ENCODE measurements around the gene ELMO3.

DNA sequence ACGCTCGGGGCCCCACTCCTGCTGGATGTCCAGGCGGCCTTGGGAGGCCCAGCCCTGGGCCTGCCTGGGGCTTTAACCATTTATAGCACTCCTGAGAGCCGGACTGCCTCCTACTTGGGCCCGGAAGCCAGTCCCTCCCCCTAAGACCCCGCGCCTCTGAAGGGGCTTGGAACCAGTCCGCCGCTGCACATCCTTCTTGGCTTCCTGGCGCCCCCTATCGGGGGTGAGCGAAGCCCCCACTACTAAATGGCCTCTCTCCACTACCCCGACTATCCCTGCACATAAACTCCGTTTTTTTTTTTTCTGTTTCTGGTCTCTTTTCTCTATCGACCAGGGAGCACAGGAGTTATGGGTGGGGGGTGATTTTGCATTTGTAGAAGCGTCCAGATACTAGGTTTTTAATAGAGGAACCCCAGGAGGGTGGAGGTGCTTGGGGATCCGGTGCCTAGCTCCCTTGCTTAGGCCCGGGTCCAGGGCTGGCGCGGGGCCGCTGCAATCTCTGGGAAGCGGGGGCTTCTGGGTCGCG lies 29.2 kb upstream of the ELMO3 start:
- TF ChIP-seq, protein P1, sequence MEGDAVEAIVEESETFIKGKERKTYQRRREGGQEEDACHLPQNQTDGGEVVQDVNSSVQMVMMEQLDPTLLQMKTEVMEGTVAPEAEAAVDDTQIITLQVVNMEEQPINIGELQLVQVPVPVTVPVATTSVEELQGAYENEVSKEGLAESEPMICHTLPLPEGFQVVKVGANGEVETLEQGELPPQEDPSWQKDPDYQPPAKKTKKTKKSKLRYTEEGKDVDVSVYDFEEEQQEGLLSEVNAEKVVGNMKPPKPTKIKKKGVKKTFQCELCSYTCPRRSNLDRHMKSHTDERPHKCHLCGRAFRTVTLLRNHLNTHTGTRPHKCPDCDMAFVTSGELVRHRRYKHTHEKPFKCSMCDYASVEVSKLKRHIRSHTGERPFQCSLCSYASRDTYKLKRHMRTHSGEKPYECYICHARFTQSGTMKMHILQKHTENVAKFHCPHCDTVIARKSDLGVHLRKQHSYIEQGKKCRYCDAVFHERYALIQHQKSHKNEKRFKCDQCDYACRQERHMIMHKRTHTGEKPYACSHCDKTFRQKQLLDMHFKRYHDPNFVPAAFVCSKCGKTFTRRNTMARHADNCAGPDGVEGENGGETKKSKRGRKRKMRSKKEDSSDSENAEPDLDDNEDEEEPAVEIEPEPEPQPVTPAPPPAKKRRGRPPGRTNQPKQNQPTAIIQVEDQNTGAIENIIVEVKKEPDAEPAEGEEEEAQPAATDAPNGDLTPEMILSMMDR (IDR thresholded peaks at IDR 0.05 in 2 of 3, conservative IDR thresholded peaks at IDR 0.05 in 1 of 3; ENCODE audit: borderline replicate concordance in 1 of 3, insufficient read depth in 1 of 3, low read depth in 2 of 3, low read length in 2 of 3): peak in 2 of 3 experiments; percentile 78 to 93; a peak in 4 of 6 replicates
- no peak for TF ChIP-seq YY1 (IDR thresholded peaks at IDR 0.05; ENCODE audit: extremely low read depth, insufficient replicate concordance, low read depth, low read length)
- no peak for TF ChIP-seq CEBPB (IDR thresholded peaks at IDR 0.05; ENCODE audit: low read depth)
- no peak; the same call in 1 of the 2 replicates for TF ChIP-seq POLR2AphosphoS5 (IDR thresholded peaks at IDR 0.05; ENCODE audit: low read depth, low read length)
- TF ChIP-seq SIN3A (IDR thresholded peaks at IDR 0.05; ENCODE audit: low read depth): no peak
- no peak for TF ChIP-seq RAD21 (IDR thresholded peaks at IDR 0.05; ENCODE audit: low read depth)
- no peak for TF ChIP-seq EZH2 (IDR thresholded peaks at IDR 0.05)
- TF ChIP-seq EZH2phosphoT487 (IDR thresholded peaks at IDR 0.05; ENCODE audit: borderline replicate concordance): no peak
- TF ChIP-seq TCF7L2 (IDR thresholded peaks at IDR 0.05; ENCODE audit: borderline replicate concordance, extremely low read depth, insufficient read depth, insufficient read length): no peak
- no peak for TF ChIP-seq POLR2A (IDR thresholded peaks at IDR 0.05; ENCODE audit: borderline replicate concordance, extremely low read depth, insufficient read depth, insufficient read length)
- TF ChIP-seq JUND (IDR thresholded peaks at IDR 0.05): no peak
- no peak for TF ChIP-seq ZFX (IDR thresholded peaks at IDR 0.05)
- no peak for TF ChIP-seq EGR1 (IDR thresholded peaks at IDR 0.05; ENCODE audit: low read depth)
- TF ChIP-seq, protein P2, sequence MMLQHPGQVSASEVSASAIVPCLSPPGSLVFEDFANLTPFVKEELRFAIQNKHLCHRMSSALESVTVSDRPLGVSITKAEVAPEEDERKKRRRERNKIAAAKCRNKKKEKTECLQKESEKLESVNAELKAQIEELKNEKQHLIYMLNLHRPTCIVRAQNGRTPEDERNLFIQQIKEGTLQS (IDR thresholded peaks at IDR 0.05): no peak

Data from HCT116 (cell line).